Measurements from ENCODE around the gene LDLRAD3. TPM values are rescaled to one million over a fixed set of nuclear protein-coding genes. Genes with fewer than 3 reads are reported as not detected.

Gene LDLRAD3
- polyA plus RNA-seq, 1 donor = 11.1 TPM

DNA sequence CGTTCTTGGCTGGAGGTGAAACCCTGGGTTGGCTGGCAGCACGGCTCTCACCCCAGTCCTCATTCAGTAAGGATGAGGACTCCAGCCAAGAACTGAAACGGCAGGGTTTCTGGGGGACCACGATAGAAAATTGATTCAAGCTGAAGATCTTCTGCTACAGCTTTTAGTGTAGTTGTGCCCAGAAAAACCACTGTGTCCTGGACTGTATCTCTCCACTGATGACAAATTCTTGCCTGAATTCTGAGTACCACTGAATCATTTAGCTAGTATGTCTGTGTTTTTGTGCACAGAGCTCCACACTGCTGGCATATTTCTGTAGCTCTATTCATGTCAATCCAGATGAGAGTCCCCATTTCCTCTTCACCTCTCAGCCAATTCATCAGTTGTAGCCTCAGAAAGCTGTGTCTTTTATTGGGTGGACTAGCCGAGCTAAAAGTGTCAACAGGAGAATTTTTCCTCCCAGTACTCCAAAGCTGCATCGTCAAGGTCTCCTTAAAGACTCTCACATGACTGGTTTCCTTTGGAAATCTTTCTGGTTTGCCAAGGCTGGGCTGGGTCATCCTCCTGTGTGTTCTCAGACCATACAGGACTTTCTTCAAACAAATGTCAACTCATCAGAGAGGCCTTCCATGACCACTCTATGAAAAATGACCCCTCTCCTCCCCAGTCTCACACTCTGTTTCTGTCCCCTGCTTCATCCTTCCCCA lies 144.6 kb downstream of the LDLRAD3 start:
- no peaks in the 10 kb centered on the region for H3K9me3 ChIP-seq (ENCODE audit: control insufficient read depth, low read depth, low read length)
- H3K27me3 ChIP-seq (ENCODE audit: control insufficient read depth, insufficient read depth, low read length) = no peaks in the 10 kb centered on the region
- no peak overlapping the region for H3K4me3 ChIP-seq (ENCODE audit: low read length)
- WGBS (ENCODE audit: insufficient coverage, low lambda C conversion rate) = no CpG with 5 or more reads among the region's 6 CpGs
- no peak for DNase-seq
- H3K36me3 ChIP-seq (ENCODE audit: control insufficient read depth, insufficient read depth, low read length) = peaks cover 22% of the 10 kb centered on the region
- H3K4me1 ChIP-seq (ENCODE audit: control insufficient read depth, insufficient read depth, low read length) = no peaks in the 10 kb centered on the region
- H3K27ac ChIP-seq (ENCODE audit: low read length) = no peak overlapping the region

DNA sequence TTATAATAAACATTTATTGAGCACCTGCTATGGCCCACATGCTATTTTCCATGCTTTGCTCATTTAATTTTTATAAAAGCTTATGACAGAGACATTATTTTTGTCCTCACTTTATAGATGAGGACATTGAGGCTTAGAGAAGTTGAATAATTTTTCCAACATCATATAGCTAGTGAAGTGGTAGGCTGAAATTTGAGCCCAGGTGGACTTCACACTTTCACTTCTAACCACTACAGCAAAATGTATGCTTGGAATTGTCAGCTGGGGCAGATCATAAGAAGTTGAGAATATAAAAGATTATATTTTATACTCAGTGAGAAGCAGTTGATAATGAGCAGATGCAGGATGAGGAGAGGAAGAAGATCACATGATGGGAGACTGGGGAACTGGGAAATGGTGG lies 146.1 kb downstream of the LDLRAD3 start:
- Histone ChIP-seq H3K27me3 (ENCODE audit: control insufficient read depth, insufficient read depth, low read length) (no peaks in the 10 kb centered on the region), H3K4me3 (ENCODE audit: low read length) (no peak overlapping the region), H3K9me3 (ENCODE audit: control insufficient read depth, low read depth, low read length) (no peaks in the 10 kb centered on the region), H3K36me3 (ENCODE audit: control insufficient read depth, insufficient read depth, low read length) (peaks cover 15% of the 10 kb centered on the region), H3K4me1 (ENCODE audit: control insufficient read depth, insufficient read depth, low read length) (no peaks in the 10 kb centered on the region), H3K27ac (ENCODE audit: low read length) (no peak overlapping the region)
- no peak for DNase-seq

DNA sequence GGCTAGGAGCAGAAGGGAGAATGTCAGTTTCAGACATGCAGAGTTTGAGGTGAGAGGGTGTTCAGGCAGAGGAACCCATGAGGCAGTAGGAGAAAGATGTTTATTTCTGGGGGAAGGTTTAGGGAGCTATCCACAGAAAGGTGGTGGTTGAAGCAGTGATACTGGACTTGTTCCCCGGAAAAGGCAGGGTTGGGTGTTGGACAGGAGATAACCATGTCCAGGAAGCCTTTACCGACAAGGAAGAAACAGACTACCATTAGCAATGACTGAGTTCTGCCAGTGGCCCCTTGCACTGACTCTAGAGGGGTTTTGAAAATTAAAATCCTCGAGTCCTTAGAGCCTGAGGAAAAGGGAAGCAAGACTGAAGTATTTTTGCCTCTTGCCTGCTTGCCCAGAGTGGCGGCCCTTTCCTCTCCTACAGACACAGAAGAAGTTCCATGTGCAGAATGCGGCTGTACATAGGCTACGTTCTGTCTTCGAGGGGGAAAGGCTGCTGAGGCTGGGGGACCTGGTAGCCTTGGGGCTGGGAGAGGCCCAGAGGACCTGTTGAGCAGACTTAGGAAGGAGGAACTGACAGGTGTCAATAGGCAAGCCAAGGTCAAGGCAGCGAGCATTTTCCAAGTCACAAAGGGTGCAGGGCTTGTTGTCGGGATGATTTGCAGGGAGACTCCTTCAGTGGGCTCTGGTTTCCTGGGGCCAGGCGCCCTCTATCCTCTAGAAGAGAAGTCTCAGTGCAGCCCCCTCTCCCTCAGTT lies 146.7 kb downstream of the LDLRAD3 start:
- H3K36me3 ChIP-seq (ENCODE audit: control insufficient read depth, insufficient read depth, low read length) = peaks cover 15% of the 10 kb centered on the region
- no peaks in the 10 kb centered on the region for H3K27me3 ChIP-seq (ENCODE audit: control insufficient read depth, insufficient read depth, low read length)
- no CpG with 5 or more reads among the region's 10 CpGs for WGBS (ENCODE audit: insufficient coverage, low lambda C conversion rate)
- H3K9me3 ChIP-seq (ENCODE audit: control insufficient read depth, low read depth, low read length) = no peaks in the 10 kb centered on the region
- DNase-seq = no peak
- no peak overlapping the region for H3K4me3 ChIP-seq (ENCODE audit: low read length)
- H3K27ac ChIP-seq (ENCODE audit: low read length) = no peak overlapping the region
- H3K4me1 ChIP-seq (ENCODE audit: control insufficient read depth, insufficient read depth, low read length) = no peaks in the 10 kb centered on the region

DNA sequence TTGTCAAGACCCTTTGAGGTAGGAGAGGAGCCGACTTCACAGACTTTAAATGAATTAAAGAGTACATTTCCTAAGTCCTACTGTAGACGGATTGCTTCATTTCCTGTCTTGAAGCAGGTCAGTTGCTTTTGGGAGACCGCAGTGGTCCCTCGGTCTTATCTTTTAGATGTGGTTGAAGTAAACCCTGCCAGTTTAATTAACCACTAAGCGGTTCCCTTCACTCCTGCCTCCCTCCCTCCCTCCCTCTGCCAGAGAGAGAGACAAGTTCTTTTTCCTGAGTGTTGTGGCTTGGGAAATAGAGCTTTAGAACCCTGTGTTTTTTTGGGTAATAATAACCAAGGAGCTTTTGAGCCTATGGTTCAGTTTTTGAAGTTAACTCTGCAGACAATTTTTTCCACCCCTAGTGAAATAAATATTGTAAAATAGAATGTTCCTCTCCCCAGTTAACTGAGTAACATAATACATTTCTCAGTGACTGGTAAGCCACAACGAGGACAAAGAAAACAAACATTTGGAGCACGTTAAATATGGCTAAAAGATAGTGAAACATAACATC lies 147.5 kb downstream of the LDLRAD3 start:
- no peak for DNase-seq
- 90% methylated on average over 2 of the region's 7 CpGs for WGBS (ENCODE audit: insufficient coverage, low lambda C conversion rate)
- Histone ChIP-seq H3K9me3 (ENCODE audit: control insufficient read depth, low read depth, low read length) (no peaks in the 10 kb centered on the region), H3K4me1 (ENCODE audit: control insufficient read depth, insufficient read depth, low read length) (no peaks in the 10 kb centered on the region), H3K36me3 (ENCODE audit: control insufficient read depth, insufficient read depth, low read length) (peaks cover 17% of the 10 kb centered on the region), H3K27ac (ENCODE audit: low read length) (no peak overlapping the region), H3K27me3 (ENCODE audit: control insufficient read depth, insufficient read depth, low read length) (no peaks in the 10 kb centered on the region), H3K4me3 (ENCODE audit: low read length) (no peak overlapping the region)

DNA sequence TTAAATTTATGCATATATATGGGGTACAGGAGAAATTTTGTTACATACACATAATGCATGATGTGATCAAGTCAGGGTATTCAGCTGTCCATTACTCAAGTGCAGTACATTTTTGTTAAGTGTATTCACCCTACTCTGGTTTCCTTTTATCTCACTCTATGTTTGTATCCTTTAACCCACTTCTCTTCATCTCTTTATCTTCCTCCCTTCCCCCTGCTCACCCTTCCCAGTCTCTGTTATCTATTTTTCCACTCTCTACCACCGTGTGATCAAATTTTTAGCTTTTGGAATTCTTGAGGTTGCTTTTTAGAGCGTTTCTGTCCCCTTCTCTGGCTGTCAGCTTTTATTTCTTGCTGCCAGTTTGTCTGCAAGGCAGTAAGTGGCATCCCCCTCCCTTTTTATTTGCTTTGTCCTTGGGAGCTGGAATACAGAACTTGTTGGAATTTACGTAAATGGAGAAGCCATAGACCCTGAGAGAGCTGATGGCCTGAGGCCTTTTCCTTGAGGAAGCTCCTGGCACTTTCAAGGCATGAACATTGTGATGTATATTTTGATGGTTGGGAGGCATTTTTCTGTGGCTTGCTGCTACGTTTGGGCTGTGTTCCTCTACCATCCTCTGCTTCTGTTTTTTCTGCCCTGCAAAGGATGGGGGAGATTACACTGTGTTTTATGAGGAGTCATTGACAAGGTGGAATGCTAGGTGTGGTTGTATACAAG lies 148.6 kb downstream of the LDLRAD3 start:
- Histone ChIP-seq H3K4me3 (ENCODE audit: low read length) (no peak overlapping the region), H3K27ac (ENCODE audit: low read length) (no peak overlapping the region), H3K9me3 (ENCODE audit: control insufficient read depth, low read depth, low read length) (no peaks in the 10 kb centered on the region), H3K27me3 (ENCODE audit: control insufficient read depth, insufficient read depth, low read length) (no peaks in the 10 kb centered on the region), H3K36me3 (ENCODE audit: control insufficient read depth, insufficient read depth, low read length) (peaks cover 13% of the 10 kb centered on the region), H3K4me1 (ENCODE audit: control insufficient read depth, insufficient read depth, low read length) (no peaks in the 10 kb centered on the region)
- no peak for DNase-seq
- no CpG with 5 or more reads among the region's 4 CpGs for WGBS (ENCODE audit: insufficient coverage, low lambda C conversion rate)

DNA sequence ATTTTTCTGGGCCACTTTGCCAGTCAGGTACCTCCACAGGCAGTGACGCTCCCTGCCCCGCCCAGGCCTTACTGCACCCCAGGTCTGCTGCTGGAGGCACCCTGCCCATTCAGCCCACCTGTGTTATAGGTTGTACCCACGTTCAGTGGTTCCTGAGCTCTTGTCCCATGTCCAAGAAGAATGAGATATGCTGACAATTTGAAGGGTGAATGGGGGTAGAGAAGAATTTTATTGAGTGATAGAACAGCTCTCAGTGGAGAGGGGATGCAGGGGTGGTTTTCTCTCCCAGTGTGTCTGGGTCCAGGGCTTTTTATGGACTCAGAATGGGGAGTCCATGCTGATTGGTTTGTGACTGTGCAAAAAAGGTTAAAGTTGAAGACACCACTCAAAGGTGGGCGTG lies 149.7 kb downstream of the LDLRAD3 start:
- no CpG with 5 or more reads among the region's 4 CpGs for whole genome bisulfite sequencing (ENCODE audit: insufficient coverage, low lambda C conversion rate)
- Histone ChIP-seq H3K36me3 (ENCODE audit: control insufficient read depth, insufficient read depth, low read length) (peaks cover 11% of the 10 kb centered on the region), H3K27ac (ENCODE audit: low read length) (no peak overlapping the region), H3K4me1 (ENCODE audit: control insufficient read depth, insufficient read depth, low read length) (no peaks in the 10 kb centered on the region), H3K4me3 (ENCODE audit: low read length) (no peak overlapping the region), H3K27me3 (ENCODE audit: control insufficient read depth, insufficient read depth, low read length) (no peaks in the 10 kb centered on the region), H3K9me3 (ENCODE audit: control insufficient read depth, low read depth, low read length) (no peaks in the 10 kb centered on the region)
- no peak for DNase-seq

DNA sequence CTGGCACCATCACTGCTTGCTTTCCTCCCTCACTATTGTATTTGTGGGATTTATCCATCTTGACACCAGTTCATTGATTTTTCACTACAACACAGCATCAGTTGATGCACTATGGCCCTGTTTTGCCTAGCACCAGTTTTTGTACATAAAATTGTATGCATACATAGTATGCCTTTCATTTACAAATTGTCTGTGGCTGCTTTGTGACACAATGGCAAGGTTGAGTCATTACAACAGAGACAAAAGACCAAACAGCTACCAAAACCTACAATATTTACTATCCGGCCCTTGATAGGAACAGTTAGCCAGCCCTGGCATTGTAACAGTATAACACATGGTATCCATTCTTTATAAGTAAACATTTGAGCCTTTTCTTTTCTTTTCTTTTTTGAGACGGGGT lies 150.3 kb downstream of the LDLRAD3 start:
- Histone ChIP-seq H3K4me3 (ENCODE audit: low read length) (no peak overlapping the region), H3K27ac (ENCODE audit: low read length) (no peak overlapping the region), H3K27me3 (ENCODE audit: control insufficient read depth, insufficient read depth, low read length) (no peaks in the 10 kb centered on the region), H3K4me1 (ENCODE audit: control insufficient read depth, insufficient read depth, low read length) (no peaks in the 10 kb centered on the region), H3K9me3 (ENCODE audit: control insufficient read depth, low read depth, low read length) (no peaks in the 10 kb centered on the region), H3K36me3 (ENCODE audit: control insufficient read depth, insufficient read depth, low read length) (peaks cover 11% of the 10 kb centered on the region)
- WGBS (ENCODE audit: insufficient coverage, low lambda C conversion rate) = 100% methylated on average over 2 of the region's 2 CpGs
- DNase-seq = no peak

DNA sequence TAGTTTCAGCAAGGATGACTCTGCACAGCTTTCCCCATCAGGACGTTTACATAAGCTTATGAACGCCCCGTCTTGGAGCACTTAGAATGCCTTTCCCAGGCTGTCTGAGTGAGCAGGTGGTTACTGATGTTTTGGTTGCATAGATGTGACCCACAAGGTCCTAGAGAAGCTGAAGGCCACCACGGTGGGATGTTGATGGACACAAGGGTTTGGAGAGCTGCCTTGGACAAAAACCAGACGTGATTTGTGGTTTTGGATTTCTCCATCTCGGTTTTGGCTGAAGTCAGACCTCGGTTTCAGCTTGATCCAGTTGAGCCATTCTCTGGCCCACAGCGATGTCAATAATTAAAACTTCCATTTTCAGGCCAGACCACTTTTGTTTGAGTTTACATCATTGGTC lies 151.9 kb downstream of the LDLRAD3 start:
- peak in 1 of 2 donors; percentile 35 for DNase-seq

DNA sequence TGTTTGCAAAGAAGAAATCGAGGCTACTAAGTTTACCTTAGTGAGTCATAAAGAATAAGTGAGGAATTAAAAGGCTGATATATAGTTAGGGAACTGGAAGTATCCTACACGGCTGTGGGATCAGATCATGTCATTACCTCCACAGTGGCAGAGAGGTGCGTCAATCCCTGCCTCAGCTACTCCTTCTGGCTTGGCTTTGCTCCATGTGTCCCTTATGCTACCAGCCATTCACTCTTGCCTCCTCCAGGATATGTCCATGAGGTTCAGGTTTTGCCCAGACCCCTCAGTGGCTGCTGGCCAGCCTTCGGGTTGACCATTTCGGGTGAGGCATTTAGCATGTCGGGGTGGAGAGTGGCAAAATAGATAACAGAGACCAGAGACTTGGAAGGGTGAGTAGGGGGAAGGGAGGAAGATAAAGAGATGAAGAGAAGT lies 153.4 kb downstream of the LDLRAD3 start:
- WGBS (ENCODE audit: insufficient coverage, low lambda C conversion rate) = 70% methylated on average over 2 of the region's 6 CpGs
- Histone ChIP-seq H3K9me3 (ENCODE audit: control insufficient read depth, low read depth, low read length) (no peaks in the 10 kb centered on the region), H3K36me3 (ENCODE audit: control insufficient read depth, insufficient read depth, low read length) (peaks cover 16% of the 10 kb centered on the region), H3K4me1 (ENCODE audit: control insufficient read depth, insufficient read depth, low read length) (no peaks in the 10 kb centered on the region), H3K4me3 (ENCODE audit: low read length) (no peak overlapping the region), H3K27me3 (ENCODE audit: control insufficient read depth, insufficient read depth, low read length) (no peaks in the 10 kb centered on the region), H3K27ac (ENCODE audit: low read length) (no peak overlapping the region)
- DNase-seq = no peak

More for the DNA sequence above, 151.9 kb downstream of the LDLRAD3 start:
- Histone ChIP-seq H3K27ac (ENCODE audit: low read length) (no peak overlapping the region), H3K4me1 (ENCODE audit: control insufficient read depth, insufficient read depth, low read length) (no peaks in the 10 kb centered on the region), H3K4me3 (ENCODE audit: low read length) (no peak overlapping the region), H3K27me3 (ENCODE audit: control insufficient read depth, insufficient read depth, low read length) (no peaks in the 10 kb centered on the region), H3K9me3 (ENCODE audit: control insufficient read depth, low read depth, low read length) (no peaks in the 10 kb centered on the region), H3K36me3 (ENCODE audit: control insufficient read depth, insufficient read depth, low read length) (peaks cover 14% of the 10 kb centered on the region)
- 100% methylated on average over 2 of the region's 8 CpGs for WGBS (ENCODE audit: insufficient coverage, low lambda C conversion rate)

DNA sequence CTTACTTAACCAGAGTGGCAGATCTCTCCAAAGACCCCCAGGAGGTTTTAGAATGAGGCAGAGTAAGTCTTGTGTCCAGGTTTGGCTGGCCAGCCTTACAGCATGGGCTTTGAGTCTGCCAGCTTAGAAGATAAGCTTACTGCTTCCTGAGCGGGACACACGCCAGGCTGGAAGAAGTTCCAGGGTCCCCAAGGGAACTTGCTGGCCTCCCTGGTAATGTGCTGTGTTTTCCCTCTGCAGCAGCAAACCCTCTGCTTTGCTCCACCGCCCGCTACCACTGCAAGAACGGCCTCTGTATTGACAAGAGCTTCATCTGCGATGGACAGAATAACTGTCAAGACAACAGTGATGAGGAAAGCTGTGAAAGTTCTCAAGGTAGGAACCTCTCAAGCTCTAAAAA lies 154.2 kb downstream of the LDLRAD3 start:
- Histone ChIP-seq H3K4me3 (ENCODE audit: low read length) (no peak overlapping the region), H3K4me1 (ENCODE audit: control insufficient read depth, insufficient read depth, low read length) (no peaks in the 10 kb centered on the region), H3K9me3 (ENCODE audit: control insufficient read depth, low read depth, low read length) (no peaks in the 10 kb centered on the region), H3K27ac (ENCODE audit: low read length) (no peak overlapping the region), H3K27me3 (ENCODE audit: control insufficient read depth, insufficient read depth, low read length) (no peaks in the 10 kb centered on the region), H3K36me3 (ENCODE audit: control insufficient read depth, insufficient read depth, low read length) (peaks cover 12% of the 10 kb centered on the region)
- no peak for DNase-seq
- WGBS (ENCODE audit: insufficient coverage, low lambda C conversion rate) = no CpG with 5 or more reads among the region's 6 CpGs

All from large intestine (tissue), 3 donors.